ENCODE data around the gene MAP4K3. TPM values are rescaled to one million over a fixed set of nuclear protein-coding genes. Genes with fewer than 3 reads are reported as not detected.

Gene MAP4K3
- total and polyA plus RNA-seq, 9 of the 15 experiments (the other 6 are each of a cell fraction or from before 2014, with no cell fraction given), result 3.1 to 30.0 (median 16.9) TPM

DNA sequence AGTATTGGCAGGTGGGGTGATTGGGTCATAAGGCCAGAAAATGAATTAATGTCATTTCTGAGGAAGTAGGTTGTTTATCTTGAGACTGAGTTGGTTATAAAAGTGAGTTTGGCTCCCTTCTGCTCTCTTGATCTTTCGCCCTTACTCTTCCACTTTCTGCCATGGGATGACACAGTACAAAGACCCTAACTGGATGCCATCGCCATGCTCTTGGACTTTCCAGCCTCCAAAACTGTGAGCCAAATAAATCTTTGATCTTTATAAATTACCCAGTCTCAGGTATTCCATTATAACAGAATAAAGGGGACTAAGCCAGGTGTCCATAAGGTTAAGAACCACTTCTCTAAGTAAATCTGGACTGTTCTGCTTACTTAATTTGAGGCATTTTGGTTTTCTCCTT, 44.4 kb downstream of the MAP4K3 start (continued):
- no peak for TF ChIP-seq HNRNPL (IDR thresholded peaks at IDR 0.05; ENCODE audit: low read depth, low read length)

GRCh38 chr2:39390216-39390615, 46.9 kb downstream of the MAP4K3 start:
- H3K9me1 ChIP-seq (ENCODE audit: control insufficient read depth, insufficient read depth, low read length), result no peaks in the 10 kb centered on the region
- H3K27ac ChIP-seq (ENCODE audit: extremely low read depth, low read depth, low read length), result no peak overlapping the region
- FAIRE-seq (peak; percentile 6), DNase-seq (ENCODE audit: extremely low read depth in 1 of 4, low spot score in 3 of 4) (no peak), ATAC-seq (no peak)
- no peaks in the 10 kb centered on the region for H3K36me3 ChIP-seq (ENCODE audit: control insufficient read depth, insufficient read depth, low read length)
- no peak overlapping the region for H3K4me3 ChIP-seq
- no peak overlapping the region for H3K4me2 ChIP-seq (ENCODE audit: insufficient read depth, low read length)
- no peaks in the 10 kb centered on the region for H3K27me3 ChIP-seq (ENCODE audit: control insufficient read depth in 2 of 2, insufficient read depth in 2 of 2, low read length in 2 of 2)
- in situ Hi-C loops (cut with MboI), result no loop called here
- no peak overlapping the region for H3K9ac ChIP-seq (ENCODE audit: insufficient read depth in 1 of 2, low read depth in 2 of 2, low read length in 2 of 2)
- ChIA-PET POLR2A (no interaction called here), CTCF (ENCODE audit: low intra/inter-chr PET ratio) (no interaction called here)
- TF ChIP-seq CHD7 (IDR thresholded peaks at IDR 0.05; ENCODE audit: low read depth, low read length) (peak; percentile 90), DIDO1 (tag; IDR thresholded peaks at IDR 0.05; ENCODE audit: low read depth) (no peak)
- no peak overlapping the region for H2AFZ ChIP-seq (ENCODE audit: low read depth, low read length)
- peaks cover 81% of the 10 kb centered on the region for H3K79me2 ChIP-seq (ENCODE audit: control insufficient read depth, insufficient read depth, low read length)
- no peaks in the 10 kb centered on the region for H4K20me1 ChIP-seq (replicated peaks; ENCODE audit: control insufficient read depth, insufficient read depth, low read length)
- WGBS (ENCODE audit: insufficient coverage, low coverage, missing lambda C conversion rate), result 52% methylated on average over 4 of the region's 4 CpGs
- intact Hi-C loops (cut with micrococcal nuclease), result no loop called here
- no peaks in the 10 kb centered on the region; a peak in 1 of 5 replicates for H3K4me1 ChIP-seq (replicated peaks in 1 of 2; ENCODE audit: control insufficient read depth in 2 of 2, insufficient read depth in 2 of 2, low read length in 2 of 2)
- no peaks in the 10 kb centered on the region for H3K9me3 ChIP-seq (replicated peaks; ENCODE audit: control insufficient read depth, insufficient read depth, low read depth, low read length)
- BruUV-seq (replicated peaks), result no TSS peak
